HG03558 (cell line): ENCODE measurements around the gene ROS1.
"Not testable (repeated sequence)": the region's sequence is repeated elsewhere in the genome, so short reads cannot be mapped to it uniquely, and the experiment has no call there.

Source experiments
- ATAC-seq: cut with Tn5 transposase; IDR thresholded peaks from one replicate; pipeline ENCODE4 v1.9.1; 2021; ENCODE audit warnings: moderate number of reproducible peaks; ENCODE audit not compliant: unreplicated experiment; ENCODE audit errors: extremely low read depth

The ROS1 gene

GRCh38 chr6:117389227-117390057, 36.3 kb downstream of the ROS1 start:
- ATAC-seq = no peak

GRCh38 chr6:117387454-117387974, 38.2 kb downstream of the ROS1 start:
- ATAC-seq = no peak

- ATAC-seq = no peak
These were observed 41.1 kb downstream of the ROS1 start for GRCh38 chr6:117384659-117385058.

- no peak for ATAC-seq
These were observed 44.0 kb downstream of the ROS1 start for GRCh38 chr6:117381749-117382148.

GRCh38 chr6:117380298-117380697, 45.4 kb downstream of the ROS1 start:
- ATAC-seq = no peak

GRCh38 chr6:117375446-117375845, 50.3 kb downstream of the ROS1 start:
- ATAC-seq = no peak

- ATAC-seq = no peak
These were observed 52.4 kb downstream of the ROS1 start for GRCh38 chr6:117373211-117373813.

GRCh38 chr6:117372289-117372688, 53.5 kb downstream of the ROS1 start:
- ATAC-seq = not testable (repeated sequence)

- ATAC-seq = no peak
These were observed 54.2 kb downstream of the ROS1 start for GRCh38 chr6:117371492-117371891.

- ATAC-seq = no peak
These were observed 66.2 kb downstream of the ROS1 start for GRCh38 chr6:117359581-117359980.

- ATAC-seq = no peak
These were observed 71.1 kb downstream of the ROS1 start for GRCh38 chr6:117354671-117355070.

GRCh38 chr6:117352466-117353081, 73.2 kb downstream of the ROS1 start:
- no peak for ATAC-seq

GRCh38 chr6:117351521-117351920, 74.2 kb downstream of the ROS1 start:
- ATAC-seq = no peak

GRCh38 chr6:117346142-117346930, 79.4 kb downstream of the ROS1 start:
- ATAC-seq = no peak

GRCh38 chr6:117345292-117345610, 80.5 kb downstream of the ROS1 start:
- no peak for ATAC-seq

- ATAC-seq = no peak
These were observed 81.1 kb downstream of the ROS1 start for GRCh38 chr6:117344444-117345291.

GRCh38 chr6:117338567-117338966, 87.2 kb downstream of the ROS1 start:
- no peak for ATAC-seq

- no peak for ATAC-seq
These were observed 95.8 kb downstream of the ROS1 start for GRCh38 chr6:117329926-117330325.

GRCh38 chr6:117328500-117328899, 97.2 kb downstream of the ROS1 start:
- ATAC-seq = no peak

GRCh38 chr6:117328005-117328389, 97.7 kb downstream of the ROS1 start:
- ATAC-seq = no peak
